CD4-positive, alpha-beta T cell (primary cell): Measurements from ENCODE around the gene RET. TPM values are rescaled to one million over a fixed set of nuclear protein-coding genes. Genes with fewer than 3 reads are reported as not detected.

Experiments used
- ATAC-seq: fragments of 200-7000 bp; cut with Tn5 transposase; one replicate; pipeline ENCODE4 v1.10.0; 2022; ENCODE audit warnings: mild to moderate bottlenecking; ENCODE audit not compliant: poor library complexity
- CTCF ChIA-PET: fragments of 350-600 bp; sonication (Branson Sonifier 250); formaldehyde crosslinking; loops from one replicate; lab custom pipeline; 2021; ENCODE audit warnings: antibody characterized with exemption, inconsistent platforms; lab: Charles Lee
- POLR2A ChIA-PET: fragments of 350-600 bp; sonication (Branson Sonifier 250); formaldehyde crosslinking; loops from one replicate; lab custom pipeline; 2021; ENCODE audit warnings: antibody characterized with exemption, inconsistent platforms; lab: Charles Lee
- DNase-seq, 14 experiments: peaks; one replicate each; pipeline ENCODE4 v3.0.0-alpha.2; 2013 to 2020; ENCODE audit warnings: mixed read lengths in 2 of 14
- H3K27ac ChIP-seq, 2 donors: one replicate each; pipeline versions ENCODE4 v1.5.1 to v1.7.0; 2013; ENCODE audit warnings: low read length in 2 of 2, low read depth in 1 of 2, mild to moderate bottlenecking in 1 of 2
- H3K27me3 ChIP-seq, 2 experiments: 1 replicate in 1 of 2; 2 replicates in 1 of 2; pipeline versions ENCODE4 v1.6.1 to v1.7.0; 2013; ENCODE audit warnings: low read length in 2 of 2, control low read depth in 1 of 2, mild to moderate bottlenecking in 1 of 2, moderate library complexity in 1 of 2; ENCODE audit not compliant: insufficient read depth in 2 of 2, control insufficient read depth in 1 of 2
- H3K36me3 ChIP-seq: one replicate; pipeline ENCODE4 v1.6.1; 2013; ENCODE audit warnings: low read length, control low read depth; ENCODE audit not compliant: insufficient read depth
- H3K4me1 ChIP-seq: one replicate; pipeline ENCODE4 v1.6.1; 2013; ENCODE audit warnings: low read length, control low read depth; ENCODE audit not compliant: insufficient read depth
- H3K4me3 ChIP-seq: one replicate; pipeline ENCODE4 v1.5.1; 2013; ENCODE audit warnings: mild to moderate bottlenecking, low read length, moderate library complexity
- H3K9me3 ChIP-seq, 2 experiments: 1 replicate in 1 of 2; 2 replicates in 1 of 2; pipeline versions ENCODE4 v1.6.1 to v1.7.0; 2013; ENCODE audit warnings: low read length in 2 of 2, mild to moderate bottlenecking in 2 of 2, control low read depth in 1 of 2, moderate library complexity in 1 of 2; ENCODE audit not compliant: control insufficient read depth in 1 of 2, insufficient read depth in 1 of 2
- H3K27ac Mint-ChIP-seq: one replicate; pipeline ENCODE4 v1.8.0; 2020; ENCODE audit warnings: mixed read lengths
- H3K27me3 Mint-ChIP-seq: one replicate; pipeline ENCODE4 v1.8.0; 2021; ENCODE audit warnings: mixed read lengths
- H3K36me3 Mint-ChIP-seq: one replicate; pipeline ENCODE4 v1.8.0; 2021; ENCODE audit warnings: low read depth, mixed read lengths
- H3K4me1 Mint-ChIP-seq: one replicate; pipeline ENCODE4 v1.8.0; 2021; ENCODE audit warnings: low read depth, mixed read lengths
- H3K4me3 Mint-ChIP-seq: one replicate; pipeline ENCODE4 v1.8.0; 2020; ENCODE audit warnings: mild to moderate bottlenecking, mixed read lengths
- H3K9me3 Mint-ChIP-seq: one replicate; pipeline ENCODE4 v1.8.0; 2020; ENCODE audit warnings: mixed read lengths
- CTCF ChIP-seq: fragments of 200-600 bp; IDR thresholded peaks from one replicate; pipeline ENCODE4 v1.8.0; 2022; ENCODE audit warnings: antibody characterized with exemption, mild to moderate bottlenecking
- intact Hi-C, 2 experiments: fragments of 100-400 bp; cut with DNase I in 1 of 2; cut with micrococcal nuclease in 1 of 2; formaldehyde crosslinking; loops; one replicate each; pipeline versions ENCODE4 v1.15.1 to v1.9.0; 2023 to 2025; cut with DNase I, micrococcal nuclease
- total RNA-seq, 174 experiments: library from RNA in 2 of 174; stranded (reverse) in 2 of 174; gene quantifications; one replicate each; pipeline ENCODE4 v1.2.3 and lab custom pipeline; 2021 to 2026

RET gene
- total RNA-seq, 2 experiments from 2014 or later: not detected

- no peak for TF ChIP-seq CTCF
- H3K4me1 ChIP-seq: peaks cover 10% of the 10 kb centered on the region
- intact Hi-C loops: no loop called here
Measured at GRCh38 chr10:43074409-43074808, 2.5 kb upstream of the RET start.

GRCh38 chr10:43074827-43075611 lies 1.9 kb upstream of the RET start:
- Mint-ChIP-seq H3K4me3 (no peak overlapping the region), H3K27me3 (peaks cover 47% of the 10 kb centered on the region), H3K9me3 (no peaks in the 10 kb centered on the region), H3K36me3 (no peaks in the 10 kb centered on the region), H3K27ac (no peak overlapping the region), H3K4me1 (peaks cover 4% of the 10 kb centered on the region)
- intact Hi-C loops: no loop called here
- DNase-seq (no peak), ATAC-seq (no peak)
- H3K9me3 ChIP-seq: no peaks in the 10 kb centered on the region
- no peak for TF ChIP-seq CTCF
- POLR2A ChIA-PET: no interaction called here
- no peak overlapping the region for H3K4me3 ChIP-seq
- CTCF ChIA-PET: no interaction called here
- no peaks in the 10 kb centered on the region for H3K36me3 ChIP-seq
- peaks cover 14 to 26% of the 10 kb centered on the region in 2 experiments for H3K27me3 ChIP-seq
- H3K4me1 ChIP-seq: peaks cover 10% of the 10 kb centered on the region
- no peak overlapping the region for H3K27ac ChIP-seq

More at GRCh38 chr10:43074409-43074808, 2.5 kb upstream of the RET start:
- H3K27ac Mint-ChIP-seq: no peak overlapping the region
- no peak for ATAC-seq
- no peaks in the 10 kb centered on the region for H3K9me3 ChIP-seq
- no peaks in the 10 kb centered on the region for H3K9me3 Mint-ChIP-seq
- H3K27ac ChIP-seq: no peak overlapping the region
- no peak overlapping the region for H3K4me3 ChIP-seq
- H3K4me3 Mint-ChIP-seq: no peak overlapping the region
- H3K36me3 Mint-ChIP-seq: no peaks in the 10 kb centered on the region
- peaks cover 14 to 26% of the 10 kb centered on the region in 2 experiments for H3K27me3 ChIP-seq
- DNase-seq: no peak
- POLR2A ChIA-PET: no interaction called here
- peaks cover 4% of the 10 kb centered on the region for H3K4me1 Mint-ChIP-seq
- H3K36me3 ChIP-seq: no peaks in the 10 kb centered on the region
- CTCF ChIA-PET: no interaction called here
- H3K27me3 Mint-ChIP-seq: peaks cover 41% of the 10 kb centered on the region

GRCh38 chr10:43075612-43076003 lies 1.3 kb upstream of the RET start:
- CTCF ChIA-PET: no interaction called here
- Mint-ChIP-seq H3K4me1 (peaks cover 4% of the 10 kb centered on the region), H3K27ac (no peak overlapping the region), H3K36me3 (no peaks in the 10 kb centered on the region), H3K4me3 (no peak overlapping the region), H3K9me3 (no peaks in the 10 kb centered on the region), H3K27me3 (peaks cover 51% of the 10 kb centered on the region)
- no peak for TF ChIP-seq CTCF
- H3K36me3 ChIP-seq: no peaks in the 10 kb centered on the region
- intact Hi-C loops: no loop called here
- peaks cover 10% of the 10 kb centered on the region for H3K4me1 ChIP-seq
- H3K4me3 ChIP-seq: no peak overlapping the region
- POLR2A ChIA-PET: no interaction called here
- H3K27me3 ChIP-seq: peaks cover 14 to 26% of the 10 kb centered on the region in 2 experiments
- ATAC-seq (no peak), DNase-seq (no peak)
- H3K9me3 ChIP-seq: no peaks in the 10 kb centered on the region
- H3K27ac ChIP-seq: no peak overlapping the region
